Activated T-helper 17 cell treated with anti-CD3 and anti-CD28 coated beads, Interleukin-2, amount 50 U/mL, for 72 hours (primary cell): ENCODE results near the gene BCORL1. TPM values are rescaled to one million over a fixed set of nuclear protein-coding genes. Genes with fewer than 3 reads are reported as not detected.

Experiments used
- ATAC-seq: fragments of 150-1000 bp; cut with Tn5 transposase; replicated peaks from 2 replicates; pipeline ENCODE4 v1.10.0; 2021; ENCODE audit warnings: mild to moderate bottlenecking, moderate library complexity
- H3K27ac Mint-ChIP-seq: one replicate; pipeline ENCODE4 v1.8.0; 2022; ENCODE audit warnings: mixed read lengths
- H3K27me3 Mint-ChIP-seq: one replicate; pipeline ENCODE4 v1.8.0; 2022; ENCODE audit warnings: mixed read lengths
- H3K36me3 Mint-ChIP-seq: one replicate; pipeline ENCODE4 v1.8.0; 2022; ENCODE audit warnings: low read depth, mild to moderate bottlenecking, mixed read lengths
- H3K4me1 Mint-ChIP-seq: one replicate; pipeline ENCODE4 v1.8.0; 2022; ENCODE audit warnings: mixed read lengths
- H3K4me3 Mint-ChIP-seq: one replicate; pipeline ENCODE4 v1.8.0; 2022; ENCODE audit warnings: mild to moderate bottlenecking, mixed read lengths
- H3K9me3 Mint-ChIP-seq: one replicate; pipeline ENCODE4 v1.8.0; 2022; ENCODE audit warnings: mixed read lengths
- total RNA-seq, 2 donors: library from RNA; stranded (reverse); gene quantifications; one replicate each; pipeline ENCODE4 v1.2.3, GENCODE V29; 2022

BCORL1 gene
- total RNA-seq, 2 donors from 2014 or later: 8.4 to 11.7 TPM

DNA sequence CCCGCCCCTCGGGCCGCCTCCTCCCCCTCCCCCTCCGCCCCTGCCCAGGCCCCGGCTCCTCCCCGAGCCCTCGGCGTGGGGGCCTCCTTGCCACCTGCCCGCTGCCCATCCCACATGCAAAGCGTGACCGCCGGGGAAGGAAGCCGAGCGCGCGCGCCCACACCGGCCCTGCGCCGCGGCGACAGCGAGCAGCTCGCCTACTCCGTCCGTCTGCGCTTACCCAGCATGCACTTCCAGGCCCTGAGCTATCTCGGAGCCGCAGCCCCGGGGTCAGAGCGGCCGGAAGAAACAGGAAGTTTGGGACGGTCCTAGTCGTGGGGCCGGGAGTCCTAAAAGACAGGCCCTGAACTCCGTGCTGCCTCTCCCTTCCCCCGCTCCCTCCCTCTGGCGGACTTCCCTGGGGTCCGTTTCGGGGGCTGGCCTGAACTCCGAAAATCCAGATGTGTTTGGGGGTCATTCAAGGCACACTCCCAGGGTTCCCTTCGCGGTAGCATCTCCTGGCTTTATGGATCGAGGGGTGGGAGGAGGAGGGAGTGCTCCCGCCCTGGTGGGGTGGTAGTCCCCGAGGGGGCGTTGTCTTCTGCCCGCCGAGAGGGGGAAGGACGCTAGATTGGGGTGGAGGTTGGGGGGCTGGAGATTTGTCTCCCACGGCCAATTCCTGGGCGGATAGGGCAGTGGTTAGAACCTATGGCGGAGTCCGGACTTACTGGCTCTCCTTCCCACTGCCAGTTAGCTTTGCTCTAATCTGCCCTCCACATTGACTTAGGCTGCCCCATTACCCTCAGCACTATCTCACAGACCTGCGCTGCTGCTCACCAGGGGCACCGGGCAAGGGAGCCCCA lies 25.0 kb upstream of the BCORL1 start:
- peaks cover 5% of the 10 kb centered on the region for H3K36me3 Mint-ChIP-seq
- no peaks in the 10 kb centered on the region for H3K9me3 Mint-ChIP-seq
- peak overlapping the region; percentile 46 for H3K27ac Mint-ChIP-seq
- H3K4me3 Mint-ChIP-seq: peak overlapping the region; percentile 67
- ATAC-seq: peak; percentile 73
- H3K27me3 Mint-ChIP-seq: no peaks in the 10 kb centered on the region
- peaks cover 9% of the 10 kb centered on the region for H3K4me1 Mint-ChIP-seq

DNA sequence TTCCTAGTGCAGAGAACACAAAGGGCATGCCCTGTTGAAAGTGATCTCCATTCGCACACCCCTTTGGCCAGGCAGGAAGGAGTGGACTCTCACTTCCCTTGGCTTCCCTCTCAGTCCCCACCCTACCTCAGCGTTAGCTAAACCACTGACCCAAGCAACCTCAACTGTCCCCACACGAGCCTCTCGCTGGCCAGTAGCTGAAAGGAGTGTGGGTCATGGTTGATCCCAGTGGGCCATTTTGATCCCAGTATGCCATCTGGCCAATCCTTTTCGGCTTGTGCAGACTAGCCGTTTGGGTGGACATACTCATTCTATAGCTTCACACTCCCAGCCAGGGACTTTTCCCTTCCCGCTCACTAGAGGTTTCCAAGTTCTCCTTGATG lies 24.4 kb upstream of the BCORL1 start:
- peak overlapping the region; percentile 67 for H3K4me3 Mint-ChIP-seq
- H3K27ac Mint-ChIP-seq: peak overlapping the region; percentile 46
- H3K4me1 Mint-ChIP-seq: peaks cover 5% of the 10 kb centered on the region
- no peaks in the 10 kb centered on the region for H3K9me3 Mint-ChIP-seq
- no peaks in the 10 kb centered on the region for H3K27me3 Mint-ChIP-seq
- H3K36me3 Mint-ChIP-seq: no peaks in the 10 kb centered on the region
- ATAC-seq: no peak

DNA sequence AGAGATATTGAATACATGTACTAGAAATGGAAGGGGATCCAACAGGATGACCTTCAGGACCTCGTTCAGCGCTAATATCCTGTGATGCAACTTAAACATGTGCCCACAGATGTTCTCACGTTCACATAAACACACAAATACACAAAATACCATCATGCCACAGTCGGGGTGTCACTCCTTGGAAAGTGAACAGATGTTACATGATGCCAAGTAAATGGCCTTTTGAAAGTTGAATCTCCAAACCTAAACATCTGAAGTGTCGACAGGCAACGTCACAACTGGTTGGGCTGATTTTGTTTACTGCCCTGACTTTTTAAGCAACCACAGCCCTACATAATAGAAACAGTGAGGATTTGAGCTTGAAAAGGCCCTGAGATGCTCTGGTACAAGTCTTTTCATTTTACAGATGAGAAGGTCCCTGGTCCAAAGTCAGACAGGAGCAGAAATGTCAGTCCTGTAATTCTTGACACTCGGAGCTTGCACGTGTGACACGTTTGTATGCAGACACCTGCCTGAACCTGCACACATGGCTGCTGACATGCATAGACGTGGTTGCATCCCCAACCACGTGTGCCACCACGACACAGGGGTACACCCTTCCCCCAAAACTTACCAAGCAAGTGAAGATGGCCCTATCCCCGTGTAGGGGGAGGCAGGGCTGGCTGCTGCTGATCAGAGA lies 23.5 kb upstream of the BCORL1 start:
- Mint-ChIP-seq H3K4me3 (no peak overlapping the region), H3K27ac (no peak overlapping the region), H3K4me1 (peaks cover 5% of the 10 kb centered on the region), H3K27me3 (no peaks in the 10 kb centered on the region), H3K36me3 (no peaks in the 10 kb centered on the region), H3K9me3 (no peaks in the 10 kb centered on the region)
- no peak for ATAC-seq

DNA sequence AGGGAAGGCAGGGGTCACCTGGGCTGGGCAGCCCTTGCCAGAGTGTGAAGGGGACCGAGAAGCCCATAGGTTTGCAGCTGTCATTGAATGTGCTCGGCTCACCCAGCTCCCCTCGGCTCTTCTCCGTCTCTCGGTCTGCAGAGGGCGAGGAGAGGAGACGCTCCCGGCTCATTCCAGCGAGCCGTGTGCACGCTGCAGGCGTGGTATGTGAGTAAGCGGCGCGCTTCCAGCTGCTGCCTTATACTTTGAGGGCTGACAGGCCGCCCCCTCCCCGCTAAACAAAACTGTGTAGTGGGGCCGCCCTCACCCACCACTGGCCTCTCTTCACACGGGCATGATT lies 23.0 kb upstream of the BCORL1 start:
- no peak overlapping the region for H3K27ac Mint-ChIP-seq
- peaks cover 5% of the 10 kb centered on the region for H3K4me1 Mint-ChIP-seq
- ATAC-seq: no peak
- H3K4me3 Mint-ChIP-seq: no peak overlapping the region
- no peaks in the 10 kb centered on the region for H3K27me3 Mint-ChIP-seq
- H3K36me3 Mint-ChIP-seq: no peaks in the 10 kb centered on the region
- H3K9me3 Mint-ChIP-seq: no peaks in the 10 kb centered on the region

DNA sequence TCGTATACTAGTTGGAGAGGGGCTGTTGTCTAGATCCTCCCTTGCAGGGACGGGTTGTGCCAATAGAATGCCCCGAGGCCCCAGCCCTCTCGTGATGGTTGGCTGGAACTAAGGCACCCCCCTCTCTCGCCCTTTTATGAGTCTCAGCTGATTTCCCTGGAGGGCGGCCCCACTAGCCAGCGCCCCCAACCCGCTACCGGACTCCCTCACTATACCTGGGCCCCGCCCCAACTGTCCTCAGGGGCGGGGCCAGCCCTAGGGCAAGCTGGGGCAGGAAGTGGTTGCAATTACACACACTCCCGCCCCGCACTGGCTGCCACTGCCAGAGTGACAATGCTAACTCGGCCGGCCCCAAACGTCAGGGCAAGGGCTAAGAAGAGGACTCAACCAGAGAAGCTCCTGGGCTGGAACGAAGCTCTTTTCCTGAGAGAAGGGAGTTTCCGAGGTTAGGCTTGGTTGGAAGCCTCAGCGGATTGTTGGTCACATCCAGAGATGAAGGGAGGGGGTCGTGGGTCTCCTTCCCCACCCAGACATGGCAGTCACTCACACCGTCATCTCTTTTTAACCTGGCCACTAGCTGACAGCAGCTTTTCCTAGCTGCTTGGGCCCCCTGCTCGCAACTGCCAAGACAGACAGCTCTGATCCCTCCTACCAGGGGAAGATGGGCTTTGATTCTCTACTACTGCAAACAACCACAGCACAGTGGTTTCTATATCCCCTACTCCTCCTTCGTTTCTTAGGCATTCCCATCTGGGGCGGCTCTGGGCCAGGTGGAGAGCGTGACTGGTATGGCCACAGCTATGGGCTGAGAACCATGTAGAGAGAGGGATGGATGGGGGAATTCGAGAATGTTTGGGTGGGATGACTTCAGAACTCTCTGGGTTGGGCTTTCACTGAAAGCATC lies 21.0 kb upstream of the BCORL1 start:
- Mint-ChIP-seq H3K27me3 (no peaks in the 10 kb centered on the region), H3K4me1 (peaks cover 5% of the 10 kb centered on the region), H3K36me3 (no peaks in the 10 kb centered on the region), H3K4me3 (peak overlapping the region; percentile 81), H3K9me3 (no peaks in the 10 kb centered on the region), H3K27ac (peak overlapping the region; percentile 84)
- peak; percentile 96 for ATAC-seq

DNA sequence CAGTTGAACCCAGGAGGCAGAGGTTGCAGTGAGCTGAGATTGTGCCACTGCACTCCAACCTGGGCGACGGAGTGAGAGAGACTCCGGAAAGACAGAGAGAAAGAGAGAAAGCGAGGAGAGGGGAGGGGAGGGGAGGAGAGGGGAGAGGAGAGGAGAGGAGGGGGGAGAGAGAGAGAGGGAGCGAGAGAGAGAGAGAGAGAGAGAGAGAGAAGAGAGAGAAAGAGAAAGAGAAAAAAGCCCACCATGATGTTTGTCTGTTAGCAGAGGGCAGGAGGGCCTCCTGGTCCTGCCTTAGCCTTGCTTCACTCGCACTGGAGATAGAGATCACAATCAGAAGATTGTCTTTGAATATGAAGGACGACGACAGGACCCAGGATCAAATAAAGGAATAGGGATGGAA lies 18.7 kb upstream of the BCORL1 start:
- Mint-ChIP-seq H3K27ac (no peak overlapping the region), H3K4me3 (no peak overlapping the region), H3K36me3 (no peaks in the 10 kb centered on the region), H3K27me3 (no peaks in the 10 kb centered on the region), H3K9me3 (no peaks in the 10 kb centered on the region), H3K4me1 (peaks cover 5% of the 10 kb centered on the region)
- no peak for ATAC-seq

DNA sequence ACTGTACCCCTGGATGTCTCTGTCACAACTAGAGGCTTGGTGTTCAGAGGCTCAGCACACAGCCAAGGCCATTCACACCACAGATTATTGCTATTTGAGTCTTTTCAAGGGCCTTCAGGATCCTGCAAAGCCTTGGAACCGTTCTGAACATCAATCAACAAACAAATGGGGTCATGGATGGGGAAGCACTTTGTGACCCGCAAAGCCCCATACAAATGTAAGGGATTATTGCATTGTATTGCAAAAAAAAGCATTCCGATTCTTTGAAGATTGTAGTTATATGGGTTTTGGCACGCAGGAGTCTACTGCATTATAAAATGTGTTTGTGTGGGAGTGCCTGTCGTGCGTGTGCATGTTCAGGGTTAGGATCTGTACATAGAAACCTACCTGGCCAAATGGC lies 17.3 kb upstream of the BCORL1 start:
- Mint-ChIP-seq H3K4me1 (peaks cover 5% of the 10 kb centered on the region), H3K9me3 (no peaks in the 10 kb centered on the region), H3K27ac (no peak overlapping the region), H3K27me3 (no peaks in the 10 kb centered on the region), H3K4me3 (no peak overlapping the region), H3K36me3 (no peaks in the 10 kb centered on the region)
- no peak for ATAC-seq

DNA sequence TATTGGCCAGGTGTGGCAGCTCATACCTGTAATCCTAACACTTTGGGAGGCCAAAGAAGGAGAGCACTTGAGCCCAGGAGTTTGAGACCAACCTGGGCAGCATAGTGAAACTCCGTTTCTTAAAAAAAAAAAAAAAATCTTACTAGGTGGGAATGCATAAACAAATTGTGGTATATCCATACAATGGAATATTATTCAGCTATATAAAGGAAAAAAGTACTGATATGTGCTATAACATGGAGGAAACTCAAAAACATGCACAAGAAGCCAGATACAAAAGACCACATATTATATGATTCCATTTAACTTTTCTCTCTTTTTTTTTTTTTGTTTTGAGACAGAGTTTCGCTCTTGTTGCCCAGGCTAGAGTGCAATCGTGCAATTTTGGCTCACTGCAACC lies 13.5 kb upstream of the BCORL1 start:
- Mint-ChIP-seq H3K4me1 (no peaks in the 10 kb centered on the region), H3K9me3 (no peaks in the 10 kb centered on the region), H3K27ac (no peak overlapping the region), H3K27me3 (no peaks in the 10 kb centered on the region), H3K36me3 (no peaks in the 10 kb centered on the region), H3K4me3 (no peak overlapping the region)
- no peak for ATAC-seq

DNA sequence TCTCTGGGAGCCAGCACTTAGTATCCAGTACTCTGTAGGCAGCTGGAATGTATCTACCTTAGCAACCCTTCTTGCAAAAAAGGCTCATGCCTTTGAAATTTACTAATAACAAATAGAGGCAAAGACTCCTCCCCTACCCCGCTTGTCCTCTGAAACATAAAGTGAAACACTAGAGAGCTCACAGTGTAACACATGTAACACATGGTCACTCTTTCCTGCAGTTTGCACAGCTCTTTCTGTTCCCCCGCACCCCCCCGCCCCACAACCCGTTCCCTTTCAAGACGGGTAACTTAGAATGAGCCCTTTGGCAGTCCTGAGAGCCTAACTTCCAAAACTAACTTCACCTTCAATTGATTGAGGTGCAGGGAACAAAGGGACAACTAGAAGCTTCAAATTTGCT lies 6.0 kb upstream of the BCORL1 start:
- Mint-ChIP-seq H3K36me3 (no peaks in the 10 kb centered on the region), H3K27me3 (no peaks in the 10 kb centered on the region), H3K27ac (no peak overlapping the region), H3K9me3 (no peaks in the 10 kb centered on the region), H3K4me1 (no peaks in the 10 kb centered on the region), H3K4me3 (no peak overlapping the region)
- ATAC-seq: no peak

DNA sequence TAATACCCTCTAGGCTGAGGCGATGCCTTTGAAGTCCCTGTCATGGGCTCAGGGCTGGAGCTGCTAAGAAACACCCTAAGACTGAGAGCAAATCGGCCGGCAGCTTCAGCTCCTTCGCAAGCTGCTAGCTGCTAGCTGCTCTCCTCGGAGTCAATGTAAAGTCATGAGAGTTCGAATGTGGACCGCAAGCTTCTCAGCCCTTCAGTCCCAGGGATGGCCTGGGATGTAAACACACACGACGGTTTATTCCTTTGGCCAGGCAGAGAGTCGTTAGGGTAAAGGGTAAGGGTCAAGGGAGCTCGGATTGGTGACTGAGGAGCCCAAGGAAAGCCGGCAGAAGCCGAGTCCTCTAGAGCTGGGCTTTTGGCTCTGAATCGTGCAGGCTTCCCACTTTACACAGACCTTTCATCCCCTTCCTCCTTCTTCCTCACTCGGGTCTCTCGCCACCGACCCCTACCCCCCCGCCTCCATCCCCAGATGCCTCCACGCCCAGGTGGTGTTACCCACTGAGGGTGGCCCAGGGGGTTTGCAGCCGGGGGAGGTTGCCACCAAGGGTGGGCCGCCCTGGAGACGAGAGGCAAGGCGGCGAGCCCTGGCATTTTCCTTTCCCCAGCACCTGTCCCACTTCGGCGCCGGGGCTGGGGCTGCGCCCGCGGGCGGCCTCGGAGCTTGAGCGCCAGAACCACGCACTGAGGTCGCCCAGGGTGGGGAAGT lies 3.1 kb upstream of the BCORL1 start:
- Mint-ChIP-seq H3K4me3 (peak overlapping the region; percentile 39), H3K36me3 (no peaks in the 10 kb centered on the region), H3K27me3 (no peaks in the 10 kb centered on the region), H3K27ac (no peak overlapping the region), H3K9me3 (no peaks in the 10 kb centered on the region), H3K4me1 (no peaks in the 10 kb centered on the region)
- no peak for ATAC-seq

DNA sequence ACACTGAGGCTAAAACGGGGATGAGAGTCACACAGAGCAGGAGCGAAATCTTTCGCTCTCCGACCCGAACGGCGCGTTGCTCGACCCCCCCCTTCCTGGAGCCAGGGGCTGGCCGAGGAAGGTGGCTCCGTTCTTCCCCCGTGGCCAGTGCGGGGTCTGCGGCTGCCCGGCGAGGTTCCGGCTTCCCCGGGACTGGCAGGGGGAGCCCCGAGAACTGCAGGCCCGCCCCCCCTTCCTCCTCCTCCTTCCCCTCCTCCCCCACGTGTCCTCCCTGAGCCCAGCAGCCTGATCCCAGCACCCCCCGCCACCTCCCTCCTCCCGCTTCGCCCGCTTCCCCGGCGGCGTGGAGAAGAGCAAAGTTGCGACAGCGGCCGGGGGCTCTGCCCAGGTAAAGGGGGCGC lies 2.4 kb upstream of the BCORL1 start:
- Mint-ChIP-seq H3K27ac (no peak overlapping the region), H3K27me3 (no peaks in the 10 kb centered on the region), H3K4me1 (no peaks in the 10 kb centered on the region), H3K4me3 (no peak overlapping the region), H3K36me3 (no peaks in the 10 kb centered on the region), H3K9me3 (no peaks in the 10 kb centered on the region)
- ATAC-seq: no peak

DNA sequence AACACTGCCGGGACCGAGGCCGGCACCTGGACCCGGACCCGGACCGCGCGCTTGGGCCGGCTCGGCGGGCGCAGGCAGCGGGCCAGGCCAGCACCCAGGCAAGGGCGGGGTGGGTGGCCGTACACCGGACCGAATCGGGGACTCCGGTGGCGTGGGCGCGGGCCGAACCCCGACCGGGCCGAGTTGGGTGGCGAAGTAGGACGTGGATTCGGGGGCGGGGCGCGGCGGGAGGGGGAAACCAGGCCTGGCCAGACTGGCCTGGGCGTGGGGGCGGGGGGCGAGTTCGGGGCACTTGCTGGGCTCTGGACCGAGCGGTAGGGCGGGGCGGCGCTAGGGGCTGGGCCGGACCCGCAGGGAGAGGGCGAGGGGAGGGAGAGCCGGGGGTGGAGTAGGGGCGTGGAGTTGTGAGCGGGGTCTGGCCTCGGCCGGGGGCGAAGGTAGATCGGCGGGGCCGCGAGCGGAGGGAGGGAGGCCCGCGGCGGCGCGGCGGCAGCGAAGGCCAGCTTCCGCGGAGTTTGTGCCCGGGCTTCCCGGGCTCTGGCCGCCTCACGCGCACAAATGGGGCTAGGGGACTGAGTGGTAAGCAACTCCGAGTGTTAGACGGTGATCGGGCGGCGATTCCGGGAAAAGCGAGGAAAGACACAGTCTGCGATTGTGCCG lies 1.8 kb upstream of the BCORL1 start:
- Mint-ChIP-seq H3K4me1 (no peaks in the 10 kb centered on the region), H3K9me3 (no peaks in the 10 kb centered on the region), H3K36me3 (no peaks in the 10 kb centered on the region), H3K27me3 (no peaks in the 10 kb centered on the region), H3K27ac (peak overlapping the region; percentile 54), H3K4me3 (no peak overlapping the region)
- peak; percentile 10 for ATAC-seq

DNA sequence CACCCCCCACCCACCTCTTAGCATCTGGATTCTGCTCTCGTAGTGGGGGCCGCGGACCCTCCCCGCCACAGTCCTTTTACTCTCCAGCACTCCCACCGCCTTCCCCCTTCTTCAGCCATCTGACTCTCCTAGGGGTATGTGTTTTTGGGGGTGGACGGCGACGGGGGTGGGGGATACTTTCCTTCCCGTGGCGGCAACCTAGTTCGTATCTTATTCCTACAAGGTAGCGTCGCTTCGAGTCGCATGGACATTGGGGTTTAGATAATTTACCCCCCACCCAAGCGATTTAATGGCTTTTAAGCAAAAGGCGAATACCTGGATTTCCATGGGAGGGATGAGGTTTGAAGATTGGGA lies 1.3 kb upstream of the BCORL1 start:
- Mint-ChIP-seq H3K4me1 (no peaks in the 10 kb centered on the region), H3K27me3 (no peaks in the 10 kb centered on the region), H3K4me3 (no peak overlapping the region), H3K36me3 (no peaks in the 10 kb centered on the region), H3K27ac (peak overlapping the region; percentile 54), H3K9me3 (no peaks in the 10 kb centered on the region)
- ATAC-seq: no peak

DNA sequence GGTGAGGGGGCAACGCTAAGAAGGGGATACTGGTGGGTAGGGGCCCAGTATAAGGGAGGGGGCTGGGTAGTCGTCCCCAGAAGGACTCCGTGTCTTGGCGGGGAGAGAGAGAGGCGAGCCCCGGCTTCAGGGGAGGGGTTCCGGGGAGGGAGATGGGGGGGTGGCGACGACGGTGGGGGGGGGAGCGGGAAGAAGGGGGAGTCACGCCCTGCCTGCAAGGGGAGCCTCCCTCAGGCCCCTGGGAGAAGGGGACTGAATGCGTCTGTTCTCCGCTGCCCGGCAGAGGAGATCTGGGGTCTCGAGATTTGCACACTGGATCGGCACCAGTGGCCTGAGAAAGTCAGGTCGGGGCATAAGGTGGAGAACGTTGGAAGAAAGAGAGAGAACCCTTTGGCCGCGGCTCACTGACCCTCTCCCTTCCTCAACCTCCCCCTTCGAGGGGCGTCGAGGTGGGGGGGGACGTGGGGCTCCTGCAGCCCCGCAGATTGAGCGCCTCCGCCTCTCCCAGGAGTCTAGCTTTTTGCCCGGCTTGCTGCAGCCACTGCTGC lies 609 bp upstream of the BCORL1 start:
- Mint-ChIP-seq H3K27ac (no peak overlapping the region), H3K36me3 (no peaks in the 10 kb centered on the region), H3K4me1 (no peaks in the 10 kb centered on the region), H3K9me3 (no peaks in the 10 kb centered on the region), H3K4me3 (no peak overlapping the region), H3K27me3 (no peaks in the 10 kb centered on the region)
- ATAC-seq: no peak
